CD14-positive monocyte (primary cell): Measurements from ENCODE around the gene CCDC178. TPM values are rescaled to one million over a fixed set of nuclear protein-coding genes. Genes with fewer than 3 reads are reported as not detected.

ENCODE experiments used
- DNase-seq, 3 donors: peaks; one replicate each; pipeline ENCODE4 v3.0.0-alpha.2; 2011 to 2022
- H2AFZ ChIP-seq: 2 replicates; pipeline ENCODE4 v1.6.0; 2012; ENCODE audit warnings: mild to moderate bottlenecking, low read depth, low read length, inconsistent platforms; ENCODE audit not compliant: insufficient read depth, poor library complexity, severe bottlenecking
- H3K27ac ChIP-seq, 2 donors: 1 replicate in 1 of 2; 2 replicates in 1 of 2; pipeline ENCODE4 v1.5.1; 2012 to 2013; ENCODE audit warnings: low read length in 2 of 2, control low read depth in 1 of 2, inconsistent platforms in 1 of 2, low read depth in 1 of 2, mild to moderate bottlenecking in 1 of 2
- H3K27me3 ChIP-seq, 2 donors: one replicate each; pipeline versions ENCODE4 v1.6.0 to v1.6.1; 2011 to 2013; ENCODE audit warnings: low read length in 2 of 2; ENCODE audit not compliant: control insufficient read depth in 2 of 2, insufficient read depth in 2 of 2
- H3K36me3 ChIP-seq, 2 donors: replicated peaks in 1 of 2; 1 replicate in 1 of 2; 2 replicates in 1 of 2; pipeline versions ENCODE4 v1.5.1 to v1.6.1; 2012 to 2013; ENCODE audit warnings: low read length in 2 of 2, control low read depth in 1 of 2, inconsistent platforms in 1 of 2, mild to moderate bottlenecking in 1 of 2; ENCODE audit not compliant: insufficient read depth in 2 of 2, control insufficient read depth in 1 of 2
- H3K4me1 ChIP-seq, 2 donors: 1 replicate in 1 of 2; 2 replicates in 1 of 2; pipeline versions ENCODE4 v1.5.1 to v1.6.1; 2012 to 2013; ENCODE audit warnings: low read length in 2 of 2, control low read depth in 1 of 2, inconsistent platforms in 1 of 2, mild to moderate bottlenecking in 1 of 2, moderate library complexity in 1 of 2; ENCODE audit not compliant: insufficient read depth in 2 of 2, control insufficient read depth in 1 of 2
- H3K4me2 ChIP-seq: replicated peaks from 2 replicates; pipeline ENCODE3; 2012; ENCODE audit warnings: low read length, moderate library complexity, mild to moderate bottlenecking; ENCODE audit not compliant: poor library complexity, severe bottlenecking; ENCODE audit errors: extremely low read depth
- H3K4me3 ChIP-seq, 3 experiments: fragments of 200-600 bp in 1 of 3; sonication (generic) in 1 of 3; replicated peaks in 1 of 3; 1 replicate in 2 of 3; 2 replicates in 1 of 3; pipeline ENCODE4 v1.5.1; 2011 to 2013; ENCODE audit warnings: low read length in 3 of 3, mild to moderate bottlenecking in 3 of 3, control low read depth in 2 of 3, low read depth in 2 of 3, inconsistent platforms in 1 of 3, moderate library complexity in 1 of 3
- H3K79me2 ChIP-seq: 2 replicates; pipeline ENCODE4 v1.6.0; 2012; ENCODE audit warnings: mild to moderate bottlenecking, control low read depth, inconsistent platforms, low read length, moderate library complexity; ENCODE audit not compliant: insufficient read depth
- H3K9ac ChIP-seq: 2 replicates; pipeline ENCODE4 v1.6.0; 2017; ENCODE audit warnings: low read length, mild to moderate bottlenecking; ENCODE audit not compliant: insufficient read depth, poor library complexity, severe bottlenecking
- H3K9me3 ChIP-seq, 2 donors: replicated peaks in 1 of 2; 1 replicate in 1 of 2; 2 replicates in 1 of 2; pipeline versions ENCODE4 v1.5.1 to v1.6.1; 2012 to 2013; ENCODE audit warnings: low read length in 2 of 2, control low read depth in 1 of 2; ENCODE audit not compliant: control insufficient read depth in 1 of 2, insufficient read depth in 1 of 2
- H4K20me1 ChIP-seq: 2 replicates; pipeline ENCODE4 v1.6.0; 2012; ENCODE audit warnings: mild to moderate bottlenecking, low read length, control low read depth, moderate library complexity; ENCODE audit not compliant: insufficient read depth
- H3K27ac Mint-ChIP-seq, 7 donors: one replicate each; pipeline ENCODE4 v1.8.0; 2020; ENCODE audit warnings: mild to moderate bottlenecking in 7 of 7, mixed read lengths in 7 of 7, moderate library complexity in 6 of 7, inconsistent platforms in 2 of 7
- H3K27me3 Mint-ChIP-seq, 3 donors: one replicate each; pipeline ENCODE4 v1.8.0; 2021 to 2022; ENCODE audit warnings: low read depth in 3 of 3, mild to moderate bottlenecking in 3 of 3, mixed read lengths in 3 of 3, moderate library complexity in 3 of 3, inconsistent platforms in 1 of 3
- H3K36me3 Mint-ChIP-seq, 2 donors: one replicate each; pipeline ENCODE4 v1.8.0; 2020; ENCODE audit warnings: mixed read lengths in 2 of 2, inconsistent platforms in 1 of 2, mild to moderate bottlenecking in 1 of 2
- H3K4me1 Mint-ChIP-seq: one replicate; pipeline ENCODE4 v1.8.0; 2020; ENCODE audit warnings: mild to moderate bottlenecking, mixed read lengths
- H3K4me3 Mint-ChIP-seq, 2 donors: one replicate each; pipeline ENCODE4 v1.8.0; 2020; ENCODE audit warnings: mild to moderate bottlenecking in 2 of 2, mixed read lengths in 2 of 2, moderate library complexity in 1 of 2
- H3K9me3 Mint-ChIP-seq, 7 donors: one replicate each; pipeline ENCODE4 v1.8.0; 2020 to 2022; ENCODE audit warnings: mixed read lengths in 7 of 7, mild to moderate bottlenecking in 6 of 7, moderate library complexity in 6 of 7, inconsistent platforms in 2 of 7
- CTCF ChIP-seq: fragments of 200-600 bp; IDR thresholded peaks from one replicate; pipeline ENCODE4 v1.8.0; 2022; ENCODE audit warnings: antibody characterized with exemption, mild to moderate bottlenecking
- WGBS: methylation state at CpG from one replicate; pipeline ENCODE4 v1.1.5; 2013; ENCODE audit warnings: missing lambda C conversion rate; ENCODE audit not compliant: insufficient coverage; 5-methylcytosine and 5-hydroxymethylcytosine counted together
- intact Hi-C, 2 donors: fragments of 100-400 bp; cut with micrococcal nuclease; formaldehyde crosslinking; loops; one replicate each; pipeline versions ENCODE4 v1.15.0 to v1.15.1; 2023
- polyA plus RNA-seq, 3 donors: library from polyadenylated mRNA; depleted of rRNA in 1 of 3; unstranded in 2 of 3; stranded (reverse) in 1 of 3; fragments of 300-500 nt in 2 of 3; fragments of >200 nt in 1 of 3; fragmentation: Illumina TruSeq in 2 of 3; gene quantifications; 1 replicate in 2 of 3; 2 replicates in 1 of 3; pipeline ENCODE4 v1.2.3, GENCODE V29; 2012 to 2021

CCDC178 gene
- polyA plus RNA-seq, 3 donors = not detected

- H3K9ac ChIP-seq = no peak overlapping the region
- Mint-ChIP-seq H3K9me3 (peaks cover 0 to 9% (median 3%) of the 10 kb centered on the region in 7 donors), H3K27me3 (peaks cover 0 to 2% (median 0%) of the 10 kb centered on the region in 3 donors), H3K4me3 (no peak overlapping the region), H3K27ac (no peak overlapping the region), H3K36me3 (no peaks in the 10 kb centered on the region), H3K4me1 (peaks cover 9% of the 10 kb centered on the region)
- no peaks in the 10 kb centered on the region for H3K36me3 ChIP-seq
- no peak overlapping the region for H3K4me2 ChIP-seq
- TF ChIP-seq CTCF = no peak
- H3K4me1 ChIP-seq = peaks cover 8 to 10% of the 10 kb centered on the region in 2 donors
- H2AFZ ChIP-seq = no peak overlapping the region
- no peak for DNase-seq
- no peak overlapping the region for H3K4me3 ChIP-seq
- intact Hi-C loops = no loop called here
- H3K9me3 ChIP-seq = no peaks in the 10 kb centered on the region
- no CpG with 5 or more reads among the region's 1 CpG for WGBS
- H3K27ac ChIP-seq = no peak overlapping the region
- no peaks in the 10 kb centered on the region for H3K79me2 ChIP-seq
- no peaks in the 10 kb centered on the region for H4K20me1 ChIP-seq
- peaks cover 0 to 3% of the 10 kb centered on the region in 2 donors for H3K27me3 ChIP-seq
Observed at GRCh38 chr18:33114749-33115148, 325.8 kb downstream of the CCDC178 start.

- no peaks in the 10 kb centered on the region for H3K36me3 Mint-ChIP-seq
- no peak for TF ChIP-seq CTCF
- no peaks in the 10 kb centered on the region for H3K79me2 ChIP-seq
- peaks cover 0 to 2% (median 0%) of the 10 kb centered on the region in 3 donors for H3K27me3 Mint-ChIP-seq
- intact Hi-C loops = no loop called here
- peaks cover 9% of the 10 kb centered on the region for H3K4me1 Mint-ChIP-seq
- H3K27ac Mint-ChIP-seq = no peak overlapping the region
- H3K9me3 ChIP-seq = no peaks in the 10 kb centered on the region
- H3K27me3 ChIP-seq = peaks cover 0 to 3% of the 10 kb centered on the region in 2 donors
- H3K4me3 Mint-ChIP-seq = no peak overlapping the region
- no peak overlapping the region for H3K4me2 ChIP-seq
- peaks cover 8 to 10% of the 10 kb centered on the region in 2 donors for H3K4me1 ChIP-seq
- no peak for DNase-seq
- no peak overlapping the region for H3K4me3 ChIP-seq
- no peak overlapping the region for H2AFZ ChIP-seq
- H3K9me3 Mint-ChIP-seq = peaks cover 0 to 9% (median 2%) of the 10 kb centered on the region in 7 donors
- H3K9ac ChIP-seq = no peak overlapping the region
- WGBS = no CpG with 5 or more reads among the region's 1 CpG
- no peaks in the 10 kb centered on the region for H4K20me1 ChIP-seq
- no peak overlapping the region for H3K27ac ChIP-seq
- no peaks in the 10 kb centered on the region for H3K36me3 ChIP-seq
Observed at GRCh38 chr18:33113416-33113815, 327.1 kb downstream of the CCDC178 start.
